Activated CD8-positive, alpha-beta memory T cell treated with anti-CD3 and anti-CD28 coated beads for 4 hours (primary cell): Measurements from ENCODE around the gene ACOT7.

Source experiments
- DNase-seq, 2 donors: peaks; one replicate each; pipeline ENCODE4 v3.0.0-alpha.2; 2020; ENCODE audit warnings: low read depth in 2 of 2

The ACOT7 gene

GRCh38 chr1:6248932-6249738 lies 144.4 kb downstream of the ACOT7 start:
- no peak for DNase-seq

GRCh38 chr1:6248161-6248776 lies 145.3 kb downstream of the ACOT7 start:
- no peak for DNase-seq

DNA sequence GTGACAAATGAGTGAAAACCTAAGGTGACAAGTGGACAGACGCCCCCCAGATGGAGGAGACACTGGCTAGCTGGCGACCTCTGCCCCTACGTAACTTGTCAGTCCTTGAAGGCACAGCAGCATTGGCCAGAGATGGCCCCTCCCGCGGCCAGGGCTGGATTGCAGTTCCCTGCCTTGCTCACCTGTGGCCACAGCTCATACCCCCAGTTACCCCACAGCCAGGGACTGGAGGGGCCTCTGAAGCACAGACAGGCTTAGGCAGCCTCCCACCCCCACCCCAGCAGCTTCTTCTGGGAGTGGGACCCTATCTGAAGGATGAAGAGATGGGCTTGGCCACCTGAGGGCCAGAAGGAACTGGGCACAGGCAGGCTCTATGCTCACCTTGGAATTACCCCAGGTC lies 145.9 kb downstream of the ACOT7 start:
- DNase-seq: no peak

- peak; percentile 60 to 61 for DNase-seq
Observed at GRCh38 chr1:6246497-6247467, 146.8 kb downstream of the ACOT7 start.

GRCh38 chr1:6245869-6246496 lies 147.6 kb downstream of the ACOT7 start:
- DNase-seq: no peak

DNA sequence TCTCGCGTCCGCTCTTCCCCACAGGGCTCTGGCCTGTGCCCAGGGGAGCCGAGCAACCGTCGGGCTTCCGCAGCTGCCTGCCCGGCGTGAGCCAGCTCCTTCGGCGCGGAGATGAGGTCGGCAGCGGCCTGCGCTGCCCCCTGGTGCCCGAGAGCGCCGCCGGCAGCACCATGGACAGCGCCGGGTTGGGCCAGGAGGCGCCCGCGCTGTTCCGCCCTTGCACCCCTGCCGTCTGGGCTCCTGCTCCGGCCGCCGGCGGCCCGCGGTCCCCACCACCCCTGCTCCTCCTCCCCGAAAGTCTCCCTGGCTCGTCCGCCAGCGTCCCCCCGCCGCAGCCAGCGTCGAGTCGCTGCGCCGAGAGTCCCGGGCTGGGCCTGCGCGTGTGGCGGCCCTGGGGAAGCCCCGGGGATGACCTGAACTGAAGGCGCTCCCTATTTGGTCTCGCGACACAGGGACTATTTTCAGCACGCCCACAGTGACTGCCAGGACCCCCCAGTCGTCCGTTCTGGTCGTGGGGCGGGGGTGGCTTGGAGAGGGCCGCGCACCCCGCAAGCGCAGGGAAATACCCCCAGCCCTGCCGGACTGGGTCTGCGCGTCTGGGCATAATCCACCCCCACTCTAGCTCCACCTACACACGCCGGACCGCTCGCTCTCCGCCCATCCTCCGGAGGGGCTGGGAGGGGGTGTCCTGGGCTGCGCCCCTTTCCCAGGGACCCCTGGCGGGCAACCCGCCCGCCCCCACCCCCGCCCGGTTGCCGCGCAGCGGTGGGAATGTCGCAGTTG lies 148.3 kb downstream of the ACOT7 start:
- DNase-seq: peak; percentile 44 to 53

DNA sequence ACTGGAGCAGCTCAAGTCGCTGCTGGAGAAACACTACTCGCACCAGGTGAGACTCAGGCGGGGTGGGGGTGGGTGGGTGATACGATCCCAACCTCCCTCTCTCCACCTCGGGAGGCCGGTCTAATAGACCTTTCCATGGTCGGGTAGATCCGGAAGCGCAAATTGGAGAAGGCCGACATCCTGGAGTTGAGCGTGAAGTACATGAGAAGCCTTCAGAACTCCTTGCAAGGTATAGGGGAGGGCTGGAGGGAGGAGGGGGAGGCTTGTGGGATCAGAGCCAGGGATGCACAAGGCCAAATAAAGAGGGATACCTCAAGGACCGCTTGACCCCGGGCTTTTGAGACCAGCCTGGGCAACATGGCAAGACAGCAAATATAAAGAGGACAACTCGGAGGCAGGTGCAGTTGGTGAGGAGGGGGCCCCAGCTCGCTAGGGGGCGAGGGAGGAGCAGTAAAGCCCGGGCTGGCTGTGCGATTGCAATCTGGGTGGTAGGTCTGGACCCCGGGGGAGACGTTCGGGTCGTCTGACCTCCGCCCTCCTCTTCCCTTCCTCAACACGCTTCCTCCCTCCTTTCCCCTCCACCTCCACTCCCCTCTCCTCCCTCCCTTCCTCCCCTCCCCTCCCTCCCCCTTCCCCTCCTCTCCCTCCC lies 149.0 kb downstream of the ACOT7 start:
- DNase-seq: no peak

DNA sequence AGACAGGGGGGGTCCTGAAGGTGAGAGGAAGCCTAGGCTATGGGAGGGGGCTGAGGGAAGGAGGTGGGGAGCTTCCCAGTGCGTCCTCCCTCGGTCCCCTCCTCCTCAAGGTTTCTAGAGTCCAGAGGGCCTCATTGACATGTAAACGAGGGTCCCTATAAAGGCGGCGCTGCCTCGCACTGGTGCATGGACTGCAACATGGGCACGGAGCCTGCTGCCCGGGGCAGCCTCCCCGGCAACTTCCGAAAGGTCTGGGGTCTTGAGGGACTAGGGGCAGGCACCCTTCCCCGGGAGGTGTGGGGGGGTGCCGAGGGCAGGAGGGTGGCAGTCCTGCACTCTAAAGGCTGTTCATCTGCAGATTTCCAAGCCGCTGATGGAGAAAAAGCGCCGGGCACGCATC lies 149.6 kb downstream of the ACOT7 start, which contains the start of gene HES3:
Gene HES3, plus strand, starts transcription at position 187 of the 400 bp plus-strand sequence. Its CDS starts 187 bp downstream, at position 374.
- DNase-seq: no peak

GRCh38 chr1:6243053-6243834 lies 150.3 kb downstream of the ACOT7 start:
- no peak for DNase-seq

GRCh38 chr1:6241887-6242740 lies 151.5 kb downstream of the ACOT7 start:
- DNase-seq: no peak

DNA sequence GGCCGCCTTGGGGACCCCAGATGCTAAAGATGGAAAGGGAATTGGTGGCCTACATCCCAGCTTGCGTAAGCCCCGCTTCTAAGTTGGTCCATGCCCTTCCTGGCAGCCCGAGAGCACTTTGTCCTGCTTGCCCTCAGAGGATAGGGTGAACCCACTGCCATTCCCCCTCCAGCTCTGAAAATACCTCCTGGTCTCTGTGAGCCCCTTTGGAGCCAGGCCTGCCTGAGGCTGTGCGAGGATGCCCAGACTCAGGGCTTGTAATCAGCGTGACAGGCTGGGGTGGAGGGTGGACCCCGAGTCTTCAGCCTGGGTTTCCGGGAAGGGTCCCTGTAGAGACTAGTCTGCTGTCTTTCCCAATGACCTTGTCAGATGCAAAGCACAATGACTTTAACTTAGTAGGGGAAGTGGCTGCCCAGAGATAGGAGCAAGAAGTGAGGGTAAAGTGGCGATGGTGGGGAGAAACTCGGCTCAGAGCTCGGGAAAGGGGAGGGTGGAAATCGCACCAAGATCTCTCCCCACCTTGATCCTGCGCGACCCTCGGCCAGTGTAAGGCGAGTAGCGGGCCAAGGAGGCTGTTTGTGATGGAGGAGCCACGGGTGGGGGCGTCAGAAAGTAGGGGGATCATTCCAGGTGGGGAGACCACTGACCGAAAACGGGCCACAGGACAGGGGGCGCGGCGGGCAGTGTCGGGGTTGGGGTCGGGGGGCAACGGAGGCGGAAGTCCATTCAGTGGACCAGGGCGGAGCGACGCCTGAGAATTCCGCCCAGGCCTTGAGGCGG lies 152.3 kb downstream of the ACOT7 start:
- DNase-seq: no peak

DNA sequence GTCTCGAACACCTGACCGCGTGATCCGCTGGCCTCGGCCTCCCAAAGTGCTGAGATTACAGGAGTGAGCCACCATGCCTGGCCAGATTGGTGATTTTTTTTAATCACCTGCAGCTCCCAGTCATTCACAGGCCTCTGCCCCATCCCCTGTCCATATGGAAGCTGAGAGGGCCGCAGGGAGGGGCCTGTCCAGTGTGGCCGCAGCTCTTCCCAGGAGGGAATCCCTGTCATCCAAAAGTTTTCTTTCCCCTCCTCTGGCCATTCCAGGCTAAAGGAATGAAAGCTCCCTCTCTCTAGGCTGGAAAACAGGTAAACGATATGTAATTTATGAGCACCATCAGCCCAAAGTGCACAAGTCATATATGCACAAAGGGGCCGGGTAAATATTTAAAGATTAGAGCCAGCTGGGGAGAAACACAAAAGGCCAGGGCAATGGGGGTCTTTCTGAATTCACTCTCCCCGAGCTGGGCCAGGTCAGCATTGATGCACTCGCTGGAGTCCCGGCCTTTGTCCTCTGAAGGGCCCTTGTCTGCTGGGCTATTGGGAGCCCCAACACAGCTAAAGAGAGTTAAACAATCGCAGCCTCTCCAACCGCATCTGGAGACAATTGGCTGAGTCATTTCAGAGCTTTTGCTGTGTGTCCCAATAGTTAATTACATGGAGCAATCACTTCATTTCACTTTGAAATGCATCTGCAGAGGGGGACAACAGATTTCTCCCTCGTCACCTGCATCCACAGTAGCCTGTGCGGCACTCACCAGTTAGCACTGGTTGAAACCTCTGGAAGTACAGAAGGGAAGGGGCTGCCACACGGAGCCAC lies 153.4 kb downstream of the ACOT7 start:
- DNase-seq: no peak

GRCh38 chr1:6239213-6239752 lies 154.3 kb downstream of the ACOT7 start:
- DNase-seq: no peak

GRCh38 chr1:6237093-6237492 lies 156.5 kb downstream of the ACOT7 start:
- no peak for DNase-seq

DNA sequence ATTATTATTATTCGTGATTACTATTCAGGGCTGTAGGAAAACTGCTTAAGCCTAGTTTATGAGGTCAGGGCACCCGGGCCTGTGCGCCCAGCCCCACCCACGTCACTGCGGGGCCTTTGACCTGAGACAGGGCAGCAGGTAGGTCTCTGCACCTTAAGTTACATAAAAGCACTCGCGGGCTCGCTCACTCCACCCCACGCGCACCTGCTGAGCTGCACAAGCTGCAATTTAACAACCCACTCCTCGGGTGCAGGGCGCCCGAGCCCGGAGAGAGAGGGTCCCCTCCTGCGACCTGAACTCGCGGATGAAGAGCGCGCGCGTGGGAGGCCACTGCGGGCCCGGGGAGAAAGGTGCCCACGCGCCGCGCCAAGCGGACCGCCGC lies 158.3 kb downstream of the ACOT7 start:
- DNase-seq: no peak

DNA sequence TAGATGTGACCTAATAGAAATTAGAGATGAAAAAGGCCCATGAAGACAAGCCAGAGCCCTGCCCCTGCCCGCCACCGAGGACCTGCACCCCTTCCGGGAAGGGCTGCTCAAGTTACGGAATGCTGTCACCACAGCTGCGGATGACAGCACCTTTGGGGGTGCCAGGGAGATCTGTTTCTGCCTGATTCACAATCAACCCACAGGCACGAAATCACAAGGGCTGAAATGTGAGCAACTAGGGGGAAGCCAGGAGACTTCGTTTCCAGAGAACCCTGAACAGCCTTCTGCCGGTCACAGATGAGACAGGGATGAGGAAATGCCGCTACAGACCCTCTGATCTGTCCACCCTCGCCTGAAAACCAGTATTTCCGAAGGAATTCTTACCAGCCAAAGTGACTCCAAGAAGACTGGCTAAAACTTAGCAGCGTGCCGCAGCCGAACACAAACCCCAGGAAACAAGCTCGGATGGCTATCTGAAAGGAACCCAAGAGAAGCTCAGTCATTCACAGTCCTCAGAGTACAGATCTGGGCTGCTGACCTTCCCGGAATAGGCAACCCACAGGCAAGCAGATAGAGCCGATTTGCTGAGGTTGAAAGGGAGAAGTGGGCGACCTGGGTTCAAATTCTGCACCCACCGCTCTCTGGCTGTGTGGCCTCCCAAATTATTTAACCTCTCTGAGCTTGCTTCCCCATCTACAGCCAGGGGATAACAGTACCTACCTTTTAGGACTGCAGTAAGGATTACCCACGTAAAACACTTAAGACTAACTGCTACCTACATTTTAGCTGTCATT lies 158.9 kb downstream of the ACOT7 start:
- DNase-seq: no peak
